HL-60 (cell line): ENCODE results near the gene HESX1.

ENCODE experiments used
- CTCF ChIP-seq: IDR thresholded peaks from one replicate; pipeline ENCODE4 v1.5.1; 2011; ENCODE audit warnings: low read length, control low read depth, inconsistent platforms; ENCODE audit not compliant: insufficient read depth
- POLR2AphosphoS5 ChIP-seq: IDR thresholded peaks from 2 replicates; pipeline ENCODE4 v1.6.1; 2012; ENCODE audit warnings: low read depth

- no peak for TF ChIP-seq POLR2AphosphoS5
- TF ChIP-seq CTCF: no peak
Measured at GRCh38 chr3:57158325-57158724, 41.5 kb downstream of the HESX1 start.
